ENCODE data around the gene CHAT.

GRCh38 chr10:49654036-49654693, 40.3 kb downstream of the CHAT start:
- TF ChIP-seq POLR2A (IDR thresholded peaks at IDR 0.05) (no peak), CTCF (IDR thresholded peaks at IDR 0.05) (no peak)

Data from body of pancreas (tissue), 4 donors.